A673 (cell line): Measurements from ENCODE around the gene KIR3DL1.
"Not testable (repeated sequence)": the region's sequence is repeated elsewhere in the genome, so short reads cannot be mapped to it uniquely, and the experiment has no call there.

Experiments
- EZH2 ChIP-seq: fragments of 200-600 bp; sonication (generic); IDR thresholded peaks from 2 replicates; pipeline ENCODE4 v1.6.1; 2017; ENCODE audit warnings: borderline replicate concordance, low read depth, mild to moderate bottlenecking, mixed read lengths, antibody characterized with exemption, low read length; ENCODE audit not compliant: poor library complexity, severe bottlenecking
- TF ChIP-seq, protein P1 (sequence below): fragments of 300-800, 200-600 bp; sonication (generic); conservative IDR thresholded peaks from 2 replicates; pipeline ENCODE4 v1.5.1; 2017; ENCODE audit warnings: low read depth, mild to moderate bottlenecking, antibody characterized with exemption, low read length, moderate library complexity, mixed read lengths

DNA sequence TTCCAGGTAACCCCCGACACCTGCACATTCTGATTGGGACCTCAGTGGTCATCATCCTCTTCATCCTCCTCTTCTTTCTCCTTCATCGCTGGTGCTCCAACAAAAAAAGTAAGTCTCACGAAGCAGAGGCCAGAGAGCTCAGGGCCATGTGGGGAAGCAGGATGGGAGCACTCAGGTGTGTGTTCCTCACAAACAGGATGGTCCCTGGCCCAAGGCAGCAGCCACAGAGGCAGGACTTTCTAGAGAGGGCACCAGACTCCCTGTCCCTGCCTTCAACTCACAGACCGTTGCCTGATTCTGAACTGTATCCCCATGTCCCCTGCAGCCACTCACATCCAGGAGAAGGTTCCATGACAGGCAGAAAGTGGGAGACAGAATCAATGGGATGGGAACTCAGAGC, 33.4 kb upstream of the KIR3DL1 start:
- TF ChIP-seq, protein P1, sequence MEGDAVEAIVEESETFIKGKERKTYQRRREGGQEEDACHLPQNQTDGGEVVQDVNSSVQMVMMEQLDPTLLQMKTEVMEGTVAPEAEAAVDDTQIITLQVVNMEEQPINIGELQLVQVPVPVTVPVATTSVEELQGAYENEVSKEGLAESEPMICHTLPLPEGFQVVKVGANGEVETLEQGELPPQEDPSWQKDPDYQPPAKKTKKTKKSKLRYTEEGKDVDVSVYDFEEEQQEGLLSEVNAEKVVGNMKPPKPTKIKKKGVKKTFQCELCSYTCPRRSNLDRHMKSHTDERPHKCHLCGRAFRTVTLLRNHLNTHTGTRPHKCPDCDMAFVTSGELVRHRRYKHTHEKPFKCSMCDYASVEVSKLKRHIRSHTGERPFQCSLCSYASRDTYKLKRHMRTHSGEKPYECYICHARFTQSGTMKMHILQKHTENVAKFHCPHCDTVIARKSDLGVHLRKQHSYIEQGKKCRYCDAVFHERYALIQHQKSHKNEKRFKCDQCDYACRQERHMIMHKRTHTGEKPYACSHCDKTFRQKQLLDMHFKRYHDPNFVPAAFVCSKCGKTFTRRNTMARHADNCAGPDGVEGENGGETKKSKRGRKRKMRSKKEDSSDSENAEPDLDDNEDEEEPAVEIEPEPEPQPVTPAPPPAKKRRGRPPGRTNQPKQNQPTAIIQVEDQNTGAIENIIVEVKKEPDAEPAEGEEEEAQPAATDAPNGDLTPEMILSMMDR = not testable (repeated sequence)
- not testable (repeated sequence) for TF ChIP-seq EZH2
